Measurements from ENCODE around the gene CDK5RAP2.

CDK5RAP2 gene

DNA sequence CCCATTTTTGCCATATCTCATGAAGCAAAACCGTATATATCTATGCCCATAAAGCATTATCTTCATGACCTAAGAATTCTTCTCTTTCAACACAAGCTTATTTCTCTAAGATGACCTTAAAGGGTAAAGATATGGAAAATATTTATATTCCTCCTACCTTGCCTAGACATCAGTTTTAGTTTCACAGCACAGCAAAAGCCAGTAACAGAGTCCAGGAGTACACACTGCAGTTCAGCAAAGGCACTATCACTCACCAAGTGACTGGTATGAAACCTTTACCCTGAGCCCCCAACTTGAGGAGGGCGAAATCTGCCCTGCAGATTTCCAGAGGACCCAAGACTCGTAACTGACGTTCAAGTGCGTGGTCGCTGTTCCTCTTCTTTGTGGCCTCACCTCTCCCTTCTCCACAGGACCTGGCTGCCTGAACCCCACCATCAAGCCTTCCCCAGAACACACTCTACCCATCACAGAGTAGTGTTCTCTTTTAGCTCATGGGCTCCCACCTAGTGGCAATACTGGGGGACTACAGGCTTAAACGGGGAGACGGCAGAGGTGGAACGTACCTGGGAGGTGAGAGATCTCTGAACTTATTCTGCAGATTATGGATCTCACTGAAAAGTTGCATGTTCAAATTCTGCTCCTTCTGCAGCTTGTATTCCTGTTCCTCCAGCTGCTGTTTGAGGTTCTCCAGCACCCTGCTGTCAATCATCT, 141.0 kb downstream of the CDK5RAP2 start:
- H3K4me1 ChIP-seq (ENCODE audit: control insufficient read depth in 1 of 2, insufficient read depth in 2 of 2, low read length in 2 of 2): peaks cover 0 to 2% of the 10 kb centered on the region in 2 experiments
- H2AFZ ChIP-seq (ENCODE audit: insufficient read depth, low read length, poor library complexity): peak overlapping the region; percentile 3
- no peak overlapping the region for H4K8ac ChIP-seq (ENCODE audit: low read depth, low read length)
- no peak overlapping the region for H3K4me2 ChIP-seq (ENCODE audit: low read length)
- no peak overlapping the region for H4K12ac ChIP-seq (ENCODE audit: low read depth, low read length)
- no peak overlapping the region for H3K18ac ChIP-seq (ENCODE audit: low read length)
- no peak overlapping the region for H2AK5ac ChIP-seq (ENCODE audit: low read length)
- H3K36me3 ChIP-seq (ENCODE audit: control insufficient read depth in 1 of 2, insufficient read depth in 2 of 2, low read length in 2 of 2): peaks cover 15 to 27% of the 10 kb centered on the region in 2 experiments
- WGBS (ENCODE audit: extremely low coverage, insufficient coverage, insufficient read length): no CpG with 5 or more reads among the region's 9 CpGs
- H3K9ac ChIP-seq (ENCODE audit: low read length): no peak overlapping the region
- H3K23ac ChIP-seq (ENCODE audit: low read length): no peak overlapping the region
- no peaks in the 10 kb centered on the region for H3K9me3 ChIP-seq (ENCODE audit: insufficient read depth, low read depth, low read length)
- no peaks in the 10 kb centered on the region for H3K79me2 ChIP-seq (ENCODE audit: control insufficient read depth, insufficient read depth, low read length, poor library complexity)
- DNase-seq: peak in 1 of 2 donors; percentile 27
- H2BK12ac ChIP-seq (ENCODE audit: low read length): peak overlapping the region; percentile 17
- no peak overlapping the region for H3K14ac ChIP-seq (ENCODE audit: low read length)
- no peak overlapping the region for H2BK120ac ChIP-seq (ENCODE audit: insufficient read depth, low read length, poor library complexity)
- H3K27ac ChIP-seq (ENCODE audit: low read depth, low read length): no peak overlapping the region
- no peak overlapping the region for H4K91ac ChIP-seq (ENCODE audit: low read depth, low read length)
- H3K4me3 ChIP-seq (ENCODE audit: low read depth, low read length): no peak overlapping the region
- no peak overlapping the region for H2BK5ac ChIP-seq (ENCODE audit: low read depth, low read length, poor library complexity)
- H3K4ac ChIP-seq (ENCODE audit: low read depth, low read length): no peak overlapping the region
- no peaks in the 10 kb centered on the region for H3K79me1 ChIP-seq (ENCODE audit: low read length)
- no peaks in the 10 kb centered on the region for H3K27me3 ChIP-seq (ENCODE audit: insufficient read depth, low read length)

DNA sequence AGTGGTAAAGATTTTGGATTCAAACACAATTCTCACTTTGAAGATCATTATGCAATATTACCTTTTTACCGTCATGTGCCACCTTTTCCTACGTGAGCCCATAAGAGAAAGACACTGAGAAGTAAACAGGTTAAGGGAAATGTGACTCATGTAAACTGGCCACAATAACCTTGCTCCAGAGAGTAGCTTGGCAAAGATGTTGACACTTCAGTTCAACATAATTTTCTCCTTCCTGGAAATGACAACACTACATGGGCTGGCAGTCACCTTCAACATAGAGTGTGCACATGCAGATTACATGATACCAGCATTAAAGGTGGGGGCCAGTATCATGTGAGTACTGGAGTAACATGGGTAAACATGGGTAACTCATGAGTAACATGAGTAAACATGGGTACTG, 141.9 kb downstream of the CDK5RAP2 start:
- Histone ChIP-seq H3K23ac (ENCODE audit: low read length) (no peak overlapping the region), H2BK5ac (ENCODE audit: low read depth, low read length, poor library complexity) (no peak overlapping the region), H3K14ac (ENCODE audit: low read length) (no peak overlapping the region), H4K91ac (ENCODE audit: low read depth, low read length) (no peak overlapping the region), H3K4ac (ENCODE audit: low read depth, low read length) (no peak overlapping the region), H3K18ac (ENCODE audit: low read length) (no peak overlapping the region), H2AK5ac (ENCODE audit: low read length) (no peak overlapping the region), H3K27me3 (ENCODE audit: insufficient read depth, low read length) (no peaks in the 10 kb centered on the region), H3K4me3 (ENCODE audit: low read depth, low read length) (no peak overlapping the region), H3K4me2 (ENCODE audit: low read length) (no peak overlapping the region), H3K27ac (ENCODE audit: low read depth, low read length) (no peak overlapping the region), H3K4me1 (ENCODE audit: control insufficient read depth in 1 of 2, insufficient read depth in 2 of 2, low read length in 2 of 2) (peaks cover 0 to 2% of the 10 kb centered on the region in 2 experiments), H3K9me3 (ENCODE audit: insufficient read depth, low read depth, low read length) (no peaks in the 10 kb centered on the region), H2BK12ac (ENCODE audit: low read length) (no peak overlapping the region), H2BK120ac (ENCODE audit: insufficient read depth, low read length, poor library complexity) (no peak overlapping the region), H4K8ac (ENCODE audit: low read depth, low read length) (no peak overlapping the region), H4K12ac (ENCODE audit: low read depth, low read length) (no peak overlapping the region), H3K9ac (ENCODE audit: low read length) (no peak overlapping the region), H3K36me3 (ENCODE audit: control insufficient read depth in 1 of 2, insufficient read depth in 2 of 2, low read length in 2 of 2) (peaks cover 14 to 26% of the 10 kb centered on the region in 2 experiments), H3K79me1 (ENCODE audit: low read length) (no peaks in the 10 kb centered on the region), H2AFZ (ENCODE audit: insufficient read depth, low read length, poor library complexity) (no peak overlapping the region), H3K79me2 (ENCODE audit: control insufficient read depth, insufficient read depth, low read length, poor library complexity) (no peaks in the 10 kb centered on the region)
- DNase-seq: no peak
- WGBS (ENCODE audit: extremely low coverage, insufficient coverage, insufficient read length): no CpG with 5 or more reads among the region's 2 CpGs

DNA sequence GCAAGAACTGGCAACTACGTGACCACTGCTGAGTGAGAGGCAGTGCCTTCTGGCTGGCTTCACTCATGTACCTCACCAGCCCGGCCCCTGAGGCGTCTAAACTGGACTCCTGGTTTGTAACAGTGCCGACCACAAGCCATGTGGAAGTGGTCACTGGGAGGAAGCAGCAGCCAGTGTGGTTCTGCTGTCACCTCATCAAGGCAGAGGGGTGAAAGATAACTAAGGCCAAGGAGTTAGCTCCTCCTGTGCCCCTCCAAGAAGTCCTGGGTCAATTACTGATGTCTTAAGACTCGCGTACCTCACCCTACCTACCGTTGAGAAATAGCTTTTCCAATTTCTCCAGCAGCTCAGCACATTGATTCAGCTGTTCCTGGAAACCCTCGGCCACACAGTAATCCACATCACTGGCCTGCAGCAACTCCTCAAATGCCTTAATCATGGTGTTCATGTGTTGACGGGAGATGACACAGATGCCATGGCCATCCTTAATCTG, 142.9 kb downstream of the CDK5RAP2 start:
- H3K4me2 ChIP-seq (ENCODE audit: low read length): no peak overlapping the region
- WGBS (ENCODE audit: extremely low coverage, insufficient coverage, insufficient read length): no CpG with 5 or more reads among the region's 9 CpGs
- H3K4me3 ChIP-seq (ENCODE audit: low read depth, low read length): no peak overlapping the region
- no peak for DNase-seq
- H3K27ac ChIP-seq (ENCODE audit: low read depth, low read length): no peak overlapping the region
- H2BK5ac ChIP-seq (ENCODE audit: low read depth, low read length, poor library complexity): no peak overlapping the region
- peaks cover 0 to 2% of the 10 kb centered on the region in 2 experiments for H3K4me1 ChIP-seq (ENCODE audit: control insufficient read depth in 1 of 2, insufficient read depth in 2 of 2, low read length in 2 of 2)
- H3K36me3 ChIP-seq (ENCODE audit: control insufficient read depth in 1 of 2, insufficient read depth in 2 of 2, low read length in 2 of 2): peaks cover 12 to 22% of the 10 kb centered on the region in 2 experiments
- no peaks in the 10 kb centered on the region for H3K79me2 ChIP-seq (ENCODE audit: control insufficient read depth, insufficient read depth, low read length, poor library complexity)
- no peaks in the 10 kb centered on the region for H3K9me3 ChIP-seq (ENCODE audit: insufficient read depth, low read depth, low read length)
- H3K4ac ChIP-seq (ENCODE audit: low read depth, low read length): no peak overlapping the region
- H3K14ac ChIP-seq (ENCODE audit: low read length): no peak overlapping the region
- no peak overlapping the region for H4K91ac ChIP-seq (ENCODE audit: low read depth, low read length)
- no peak overlapping the region for H2BK12ac ChIP-seq (ENCODE audit: low read length)
- H3K27me3 ChIP-seq (ENCODE audit: insufficient read depth, low read length): no peaks in the 10 kb centered on the region
- no peaks in the 10 kb centered on the region for H3K79me1 ChIP-seq (ENCODE audit: low read length)
- no peak overlapping the region for H4K8ac ChIP-seq (ENCODE audit: low read depth, low read length)
- H3K23ac ChIP-seq (ENCODE audit: low read length): peak overlapping the region; percentile 47
- no peak overlapping the region for H3K18ac ChIP-seq (ENCODE audit: low read length)
- no peak overlapping the region for H2BK120ac ChIP-seq (ENCODE audit: insufficient read depth, low read length, poor library complexity)
- no peak overlapping the region for H4K12ac ChIP-seq (ENCODE audit: low read depth, low read length)
- no peak overlapping the region for H2AFZ ChIP-seq (ENCODE audit: insufficient read depth, low read length, poor library complexity)
- H3K9ac ChIP-seq (ENCODE audit: low read length): no peak overlapping the region
- H2AK5ac ChIP-seq (ENCODE audit: low read length): no peak overlapping the region

DNA sequence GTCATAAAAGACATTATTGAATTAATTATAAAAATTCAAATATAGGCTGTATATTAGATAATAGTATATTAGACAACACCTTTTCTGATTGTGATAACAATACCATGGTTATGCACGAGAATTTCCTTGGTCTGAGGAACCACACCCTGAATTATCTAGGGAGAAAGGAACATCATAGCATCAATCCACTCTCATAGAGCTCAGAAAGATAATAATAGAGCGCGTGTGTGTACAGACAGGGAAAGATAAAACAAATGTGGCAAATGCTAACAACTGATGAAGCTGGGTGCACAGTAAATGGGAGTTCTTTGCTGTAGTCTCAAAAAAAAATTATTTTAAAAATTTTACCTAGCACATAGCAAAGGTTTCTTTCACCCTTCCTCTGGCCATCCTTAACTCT, 143.5 kb downstream of the CDK5RAP2 start:
- Histone ChIP-seq H2BK120ac (ENCODE audit: insufficient read depth, low read length, poor library complexity) (no peak overlapping the region), H3K23ac (ENCODE audit: low read length) (no peak overlapping the region), H4K91ac (ENCODE audit: low read depth, low read length) (no peak overlapping the region), H3K4ac (ENCODE audit: low read depth, low read length) (no peak overlapping the region), H2AK5ac (ENCODE audit: low read length) (no peak overlapping the region), H2BK5ac (ENCODE audit: low read depth, low read length, poor library complexity) (no peak overlapping the region), H3K18ac (ENCODE audit: low read length) (no peak overlapping the region), H3K36me3 (ENCODE audit: control insufficient read depth in 1 of 2, insufficient read depth in 2 of 2, low read length in 2 of 2) (peaks cover 12 to 22% of the 10 kb centered on the region in 2 experiments), H3K4me2 (ENCODE audit: low read length) (no peak overlapping the region), H3K9me3 (ENCODE audit: insufficient read depth, low read depth, low read length) (no peaks in the 10 kb centered on the region), H2BK12ac (ENCODE audit: low read length) (no peak overlapping the region), H4K8ac (ENCODE audit: low read depth, low read length) (no peak overlapping the region), H2AFZ (ENCODE audit: insufficient read depth, low read length, poor library complexity) (no peak overlapping the region), H3K79me2 (ENCODE audit: control insufficient read depth, insufficient read depth, low read length, poor library complexity) (no peaks in the 10 kb centered on the region), H4K12ac (ENCODE audit: low read depth, low read length) (no peak overlapping the region), H3K27me3 (ENCODE audit: insufficient read depth, low read length) (no peaks in the 10 kb centered on the region), H3K14ac (ENCODE audit: low read length) (no peak overlapping the region), H3K27ac (ENCODE audit: low read depth, low read length) (no peak overlapping the region), H3K79me1 (ENCODE audit: low read length) (no peaks in the 10 kb centered on the region), H3K9ac (ENCODE audit: low read length) (no peak overlapping the region), H3K4me3 (ENCODE audit: low read depth, low read length) (no peak overlapping the region), H3K4me1 (ENCODE audit: control insufficient read depth in 1 of 2, insufficient read depth in 2 of 2, low read length in 2 of 2) (peaks cover 0 to 2% of the 10 kb centered on the region in 2 experiments)
- no CpG with 5 or more reads among the region's 3 CpGs for WGBS (ENCODE audit: extremely low coverage, insufficient coverage, insufficient read length)
- DNase-seq: no peak
